ENCODE data around the gene PROM1.

- TF ChIP-seq TARDBP (IDR thresholded peaks at IDR 0.05) (no peak), FOXM1 (IDR thresholded peaks at IDR 0.05; ENCODE audit: borderline replicate concordance) (no peak), FOXK2 (IDR thresholded peaks at IDR 0.05) (no peak), CTBP1 (IDR thresholded peaks at IDR 0.05; ENCODE audit: borderline replicate concordance) (no peak), HDGF (IDR thresholded peaks at IDR 0.05; ENCODE audit: borderline replicate concordance) (no peak)
Measured at GRCh38 chr4:15961781-15962510, 121.9 kb downstream of the PROM1 start.
